HepG2 (cell line): ENCODE data around the gene DGCR6L. TPM values are rescaled to one million over a fixed set of nuclear protein-coding genes. Genes with fewer than 3 reads are reported as not detected.

Source experiments
- AKNA ChIP-seq: sonication (generic); formaldehyde crosslinking; IDR thresholded peaks from 2 replicates; pipeline ENCODE4 v1.4.0; 2020; ENCODE audit warnings: missing genetic modification reagents, borderline replicate concordance
- ERF ChIP-seq: IDR thresholded peaks from 2 replicates; pipeline ENCODE4 v1.6.1; 2018; ENCODE audit warnings: missing biosample characterization, missing genetic modification reagents
- FOXP1 ChIP-seq, 2 experiments: fragments of 450-650 bp in 1 of 2; IDR thresholded peaks; 2 replicates each; pipeline ENCODE4 v1.6.1; 2017 to 2018; ENCODE audit warnings: antibody characterized with exemption in 1 of 2
- FOXP4 ChIP-seq: sonication (generic); formaldehyde crosslinking; IDR thresholded peaks from 2 replicates; pipeline ENCODE4 v1.4.0; 2020; ENCODE audit warnings: missing genetic modification reagents
- KDM1A ChIP-seq: IDR thresholded peaks from 2 replicates; pipeline ENCODE4 v1.6.1; 2016; ENCODE audit warnings: missing compliant biosample characterization
- NFYB ChIP-seq: sonication (generic); formaldehyde crosslinking; IDR thresholded peaks from 2 replicates; pipeline ENCODE4 v1.4.0; 2020; ENCODE audit warnings: missing genetic modification reagents
- SKIL ChIP-seq: sonication (generic); formaldehyde crosslinking; IDR thresholded peaks from 2 replicates; pipeline ENCODE4 v1.8.0; 2022; ENCODE audit warnings: missing genetic modification reagents, mild to moderate bottlenecking, moderate library complexity, borderline replicate concordance
- SRY ChIP-seq: sonication (generic); formaldehyde crosslinking; IDR thresholded peaks from 2 replicates; pipeline ENCODE4 v1.8.0; 2022; ENCODE audit warnings: mild to moderate bottlenecking, missing genetic modification reagents
- SYNCRIP ChIP-seq: fragments of 200-400 bp; formaldehyde crosslinking; IDR thresholded peaks from 2 replicates; pipeline ENCODE4 v1.6.1; 2018; ENCODE audit warnings: mild to moderate bottlenecking, low read depth, low read length; ENCODE audit not compliant: insufficient read depth
- TAF15 ChIP-seq: fragments of 200-400 bp; formaldehyde crosslinking; IDR thresholded peaks from one replicate; pipeline ENCODE4 v1.6.1; 2018; ENCODE audit warnings: mild to moderate bottlenecking, low read depth, low read length; ENCODE audit not compliant: poor library complexity, severe bottlenecking
- TGIF2 ChIP-seq: IDR thresholded peaks from 2 replicates; pipeline ENCODE4 v1.6.1; 2016; ENCODE audit warnings: control low read depth, missing compliant biosample characterization
- ZMYM3 ChIP-seq: sonication (generic); formaldehyde crosslinking; IDR thresholded peaks from 2 replicates; pipeline ENCODE4 v1.5.1; 2020; ENCODE audit warnings: mild to moderate bottlenecking, missing genetic modification reagents
- ZNF468 ChIP-seq: sonication (generic); formaldehyde crosslinking; IDR thresholded peaks from 2 replicates; pipeline ENCODE4 v1.8.0; 2022; ENCODE audit warnings: mild to moderate bottlenecking, moderate library complexity, missing genetic modification reagents
- ZNF619 ChIP-seq: sonication (generic); formaldehyde crosslinking; IDR thresholded peaks from 2 replicates; pipeline ENCODE4 v1.4.0; 2020; ENCODE audit warnings: mild to moderate bottlenecking, missing genetic modification reagents
- ZNF639 ChIP-seq: conservative IDR thresholded peaks from 2 replicates; pipeline ENCODE4 v1.6.1; 2018; ENCODE audit warnings: missing genetic modification reagents
- ZNF703 ChIP-seq: sonication (generic); formaldehyde crosslinking; IDR thresholded peaks from 2 replicates; pipeline ENCODE4 v1.5.1; 2020; ENCODE audit warnings: missing genetic modification reagents, mild to moderate bottlenecking, moderate library complexity, borderline replicate concordance
- ZNF713 ChIP-seq: sonication (generic); formaldehyde crosslinking; IDR thresholded peaks from 2 replicates; pipeline ENCODE4 v1.4.0; 2020; ENCODE audit warnings: mild to moderate bottlenecking, missing genetic modification reagents
- ZNF850 ChIP-seq: sonication (generic); formaldehyde crosslinking; conservative IDR thresholded peaks from 2 replicates; pipeline ENCODE4 v1.9.0; 2021; ENCODE audit warnings: mild to moderate bottlenecking, missing genetic modification reagents
- polyA plus RNA-seq, 8 experiments: library from polyadenylated mRNA; depleted of rRNA in 3 of 8; stranded (reverse) in 7 of 8; unstranded in 1 of 8; fragments of >200 nt; fragmentation: Illumina TruSeq in 4 of 8; extraction: Trizol in 4 of 8; gene quantifications; 2 replicates each; pipeline versions ENCODE4 v1.2.1 to v1.2.3, GENCODE V29; 2011 to 2016; ENCODE audit warnings: low read depth in 4 of 8, missing spikeins in 1 of 8, mixed read lengths in 1 of 8; ENCODE audit not compliant: insufficient read depth in 1 of 8
- total RNA-seq, 5 experiments: library from RNA; depleted of rRNA; stranded (reverse); fragments of >200 nt; fragmentation: Illumina TruSeq; extraction: Trizol; gene quantifications; 2 replicates each; pipeline ENCODE4 v1.2.3, GENCODE V29; 2016; ENCODE audit warnings: low read depth in 1 of 5

The DGCR6L gene
- total and polyA plus RNA-seq, 2 of the 13 experiments (the other 11 are each of a cell fraction or from before 2014, with no cell fraction given) = 17.5 to 35.3 TPM

GRCh38 chr22:20319745-20320658 is at the start of gene DGCR6L (continued):
- TF ChIP-seq AKNA = no peak
- peak; percentile 37; the same call in 1 of the 2 replicates for TF ChIP-seq ZNF639
- no peak for TF ChIP-seq ZNF713 (CRISPR knock-in tag)
- no peak for TF ChIP-seq KDM1A (CRISPR knock-in tag)
- no peak for TF ChIP-seq ZNF468 (CRISPR knock-in tag)
- no peak; the same call in 1 of the 2 replicates for TF ChIP-seq TGIF2 (CRISPR knock-in tag)
- TF ChIP-seq FOXP4 (CRISPR knock-in tag) = peak; percentile 35; the same call in 1 of the 2 replicates
- peak; percentile 29; the same call in 1 of the 2 replicates for TF ChIP-seq SKIL (CRISPR knock-in tag)
- no peak for TF ChIP-seq ERF (CRISPR knock-in tag)
- TF ChIP-seq ZMYM3 (CRISPR knock-in tag) = no peak
- TF ChIP-seq NFYB = no peak
- peak; percentile 59; the same call in 1 of the 2 replicates for TF ChIP-seq ZNF703 (CRISPR knock-in tag)
- TF ChIP-seq SYNCRIP = no peak
- TF ChIP-seq SRY (CRISPR knock-in tag) = no peak; the same call in 1 of the 2 replicates
- TF ChIP-seq TAF15 = no peak
- peak; percentile 26; the same call in 1 of the 2 replicates for TF ChIP-seq ZNF619 (CRISPR knock-in tag)
- TF ChIP-seq ZNF850 (CRISPR knock-in tag) = 0 out of 2 replicates have a peak, but pooled peaks have one; percentile 33
- no peak for TF ChIP-seq FOXP1 (IDR thresholded peaks at IDR 0.05)
- no peak for TF ChIP-seq FOXP1 (CRISPR knock-in tag; IDR thresholded peaks at IDR 0.05)
